ENCODE data around the gene SYNJ2.

SYNJ2 gene

DNA sequence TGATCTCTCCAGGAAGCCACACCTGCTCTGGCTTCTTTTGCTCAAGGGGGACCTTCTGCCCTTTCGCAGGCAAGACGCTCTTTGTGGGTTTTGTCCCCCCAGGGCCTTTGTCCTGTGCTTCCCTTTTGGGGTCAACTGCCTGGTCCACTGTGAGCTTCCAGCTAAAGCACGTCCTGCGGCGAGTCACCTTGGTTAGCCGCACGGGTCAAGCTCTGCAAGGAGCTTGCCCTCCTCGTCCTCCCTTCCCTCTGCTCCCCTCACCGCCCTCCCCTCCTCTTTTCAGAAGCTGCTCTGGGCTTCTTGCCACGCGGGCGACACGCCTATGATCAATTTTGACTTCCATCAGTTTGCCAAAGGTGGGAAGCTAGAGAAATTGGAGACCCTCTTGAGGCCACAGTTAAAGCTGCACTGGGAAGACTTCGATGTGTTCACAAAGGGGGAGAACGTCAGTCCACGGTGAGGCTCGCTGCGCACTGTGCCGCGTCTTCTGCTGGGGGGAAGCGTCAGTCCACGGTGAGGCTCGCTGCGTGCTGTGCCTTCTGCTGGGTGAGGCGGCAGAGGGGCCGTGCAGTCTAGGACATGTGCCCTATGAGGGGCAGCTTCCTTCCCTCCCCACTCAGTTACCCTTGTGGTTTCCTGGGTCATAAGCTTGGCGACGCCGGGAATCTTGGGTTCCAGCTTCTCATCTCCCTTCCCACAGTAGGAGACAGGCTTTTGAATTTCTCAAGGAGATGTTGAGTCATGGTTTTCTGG, 80.2 kb downstream of the SYNJ2 start:
- no peak for DNase-seq (ENCODE audit: low read depth, low spot score)
- Histone ChIP-seq H3K4me1 (ENCODE audit: insufficient read depth, insufficient read length) (peaks cover 2% of the 10 kb centered on the region), H3K36me3 (ENCODE audit: insufficient read depth, insufficient read length, low read length) (peaks cover 41% of the 10 kb centered on the region)

DNA sequence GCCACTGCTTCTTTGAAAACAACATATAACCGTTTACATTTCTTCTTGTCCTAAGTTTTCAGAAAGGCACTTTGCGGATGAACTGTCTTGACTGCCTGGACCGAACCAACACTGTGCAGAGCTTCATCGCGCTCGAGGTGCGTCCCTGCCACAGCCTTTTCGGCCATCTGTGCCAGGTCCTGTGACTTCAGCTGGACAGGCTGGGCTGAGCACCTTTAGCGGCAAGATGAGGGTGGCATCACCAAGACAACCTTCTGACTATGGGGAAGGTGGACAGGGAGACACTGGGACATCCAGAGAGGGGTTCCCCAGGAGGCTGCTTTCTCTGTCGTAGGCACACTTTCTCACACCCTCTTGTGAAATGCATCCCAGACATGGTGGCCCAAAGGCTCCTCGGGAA, 82.1 kb downstream of the SYNJ2 start:
- no peaks in the 10 kb centered on the region for H3K9me3 ChIP-seq (ENCODE audit: insufficient read depth, low read length)
- peaks cover 50% of the 10 kb centered on the region for H3K36me3 ChIP-seq (ENCODE audit: insufficient read depth, insufficient read length, low read length)
- no peak overlapping the region for H3K9ac ChIP-seq (ENCODE audit: insufficient read length, low read depth)
- no peaks in the 10 kb centered on the region for H3K27me3 ChIP-seq (ENCODE audit: insufficient read depth, insufficient read length)
- DNase-seq (ENCODE audit: low read depth, low spot score), result no peak
- no peak overlapping the region for H3K4me3 ChIP-seq (ENCODE audit: insufficient read length, low read depth)
- TF ChIP-seq SUZ12 (IDR thresholded peaks at IDR 0.05; ENCODE audit: extremely low read depth, insufficient read depth, insufficient read length) (no peak), YY1 (IDR thresholded peaks at IDR 0.05; ENCODE audit: insufficient read depth, insufficient read length) (no peak), ZNF274 (IDR thresholded peaks at IDR 0.05; ENCODE audit: low read depth, low read length) (no peak)
- H3K4me1 ChIP-seq (ENCODE audit: insufficient read depth, insufficient read length), result peaks cover 4% of the 10 kb centered on the region

More for the DNA sequence above, 80.2 kb downstream of the SYNJ2 start:
- no peak overlapping the region for H3K9ac ChIP-seq (ENCODE audit: insufficient read length, low read depth)
- no peak overlapping the region for H3K4me3 ChIP-seq (ENCODE audit: insufficient read length, low read depth)
- TF ChIP-seq SUZ12 (IDR thresholded peaks at IDR 0.05; ENCODE audit: extremely low read depth, insufficient read depth, insufficient read length) (no peak), YY1 (IDR thresholded peaks at IDR 0.05; ENCODE audit: insufficient read depth, insufficient read length) (no peak), ZNF274 (IDR thresholded peaks at IDR 0.05; ENCODE audit: low read depth, low read length) (no peak)
- H3K9me3 ChIP-seq (ENCODE audit: insufficient read depth, low read length), result no peaks in the 10 kb centered on the region
- no peaks in the 10 kb centered on the region for H3K27me3 ChIP-seq (ENCODE audit: insufficient read depth, insufficient read length)

DNA sequence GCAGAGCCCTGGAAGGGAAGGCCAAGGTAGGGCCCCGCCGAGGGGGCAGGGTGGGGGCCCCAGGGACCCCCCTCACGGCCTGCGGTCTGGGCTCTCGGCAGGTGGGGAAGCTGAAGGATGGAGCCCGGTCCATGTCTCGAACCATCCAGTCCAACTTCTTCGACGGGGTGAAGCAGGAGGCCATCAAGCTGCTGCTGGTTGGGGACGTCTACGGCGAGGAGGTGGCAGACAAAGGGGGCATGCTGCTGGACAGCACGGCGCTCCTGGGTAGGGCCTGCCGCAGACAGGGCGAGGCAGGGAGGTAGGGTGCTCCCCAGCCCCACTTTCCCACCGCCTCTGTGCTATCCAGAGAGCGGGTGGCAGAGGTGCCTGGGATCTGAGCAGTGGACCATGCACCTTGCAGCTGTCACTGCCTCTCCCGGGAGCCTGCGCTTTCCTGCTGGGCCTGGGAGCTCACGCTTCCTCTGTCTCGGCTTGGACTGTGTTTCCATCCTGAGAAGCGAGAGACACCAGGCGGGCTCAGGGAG, 83.1 kb downstream of the SYNJ2 start:
- Histone ChIP-seq H3K36me3 (ENCODE audit: insufficient read depth, insufficient read length, low read length) (peaks cover 46% of the 10 kb centered on the region), H3K9ac (ENCODE audit: insufficient read length, low read depth) (no peak overlapping the region), H3K27me3 (ENCODE audit: insufficient read depth, insufficient read length) (no peaks in the 10 kb centered on the region), H3K9me3 (ENCODE audit: insufficient read depth, low read length) (no peaks in the 10 kb centered on the region), H3K4me1 (ENCODE audit: insufficient read depth, insufficient read length) (peaks cover 4% of the 10 kb centered on the region), H3K4me3 (ENCODE audit: insufficient read length, low read depth) (no peak overlapping the region)
- DNase-seq (ENCODE audit: low read depth, low spot score), result no peak
- TF ChIP-seq SUZ12 (IDR thresholded peaks at IDR 0.05; ENCODE audit: extremely low read depth, insufficient read depth, insufficient read length) (no peak), YY1 (IDR thresholded peaks at IDR 0.05; ENCODE audit: insufficient read depth, insufficient read length) (no peak), ZNF274 (IDR thresholded peaks at IDR 0.05; ENCODE audit: low read depth, low read length) (no peak)

GRCh38 chr6:158066136-158066781, 84.6 kb downstream of the SYNJ2 start:
- TF ChIP-seq ZNF274 (IDR thresholded peaks at IDR 0.05; ENCODE audit: low read depth, low read length), result no peak
- no peak for DNase-seq (ENCODE audit: low read depth, low spot score)
- peaks cover 2% of the 10 kb centered on the region for H3K4me1 ChIP-seq (ENCODE audit: insufficient read depth, insufficient read length)
- H3K27me3 ChIP-seq (ENCODE audit: insufficient read depth, insufficient read length), result no peaks in the 10 kb centered on the region
- no peak overlapping the region for H3K9ac ChIP-seq (ENCODE audit: insufficient read length, low read depth)
- H3K36me3 ChIP-seq (ENCODE audit: insufficient read depth, insufficient read length, low read length), result peaks cover 56% of the 10 kb centered on the region
- H3K9me3 ChIP-seq (ENCODE audit: insufficient read depth, low read length), result no peaks in the 10 kb centered on the region
- no peak overlapping the region for H3K4me3 ChIP-seq (ENCODE audit: insufficient read length, low read depth)

GRCh38 chr6:158067436-158068015, 85.9 kb downstream of the SYNJ2 start:
- H3K36me3 ChIP-seq (ENCODE audit: insufficient read depth, insufficient read length, low read length), result peaks cover 57% of the 10 kb centered on the region
- H3K4me1 ChIP-seq (ENCODE audit: insufficient read depth, insufficient read length), result peaks cover 8% of the 10 kb centered on the region
- H3K9me3 ChIP-seq (ENCODE audit: insufficient read depth, low read length), result no peaks in the 10 kb centered on the region
- no peak for DNase-seq (ENCODE audit: low read depth, low spot score)
- H3K4me3 ChIP-seq (ENCODE audit: insufficient read length, low read depth), result no peak overlapping the region
- no peak overlapping the region for H3K9ac ChIP-seq (ENCODE audit: insufficient read length, low read depth)
- TF ChIP-seq YY1 (IDR thresholded peaks at IDR 0.05; ENCODE audit: insufficient read depth, insufficient read length) (no peak), SUZ12 (IDR thresholded peaks at IDR 0.05; ENCODE audit: extremely low read depth, insufficient read depth, insufficient read length) (no peak), ZNF274 (IDR thresholded peaks at IDR 0.05; ENCODE audit: low read depth, low read length) (no peak)
- no peaks in the 10 kb centered on the region for H3K27me3 ChIP-seq (ENCODE audit: insufficient read depth, insufficient read length)

DNA sequence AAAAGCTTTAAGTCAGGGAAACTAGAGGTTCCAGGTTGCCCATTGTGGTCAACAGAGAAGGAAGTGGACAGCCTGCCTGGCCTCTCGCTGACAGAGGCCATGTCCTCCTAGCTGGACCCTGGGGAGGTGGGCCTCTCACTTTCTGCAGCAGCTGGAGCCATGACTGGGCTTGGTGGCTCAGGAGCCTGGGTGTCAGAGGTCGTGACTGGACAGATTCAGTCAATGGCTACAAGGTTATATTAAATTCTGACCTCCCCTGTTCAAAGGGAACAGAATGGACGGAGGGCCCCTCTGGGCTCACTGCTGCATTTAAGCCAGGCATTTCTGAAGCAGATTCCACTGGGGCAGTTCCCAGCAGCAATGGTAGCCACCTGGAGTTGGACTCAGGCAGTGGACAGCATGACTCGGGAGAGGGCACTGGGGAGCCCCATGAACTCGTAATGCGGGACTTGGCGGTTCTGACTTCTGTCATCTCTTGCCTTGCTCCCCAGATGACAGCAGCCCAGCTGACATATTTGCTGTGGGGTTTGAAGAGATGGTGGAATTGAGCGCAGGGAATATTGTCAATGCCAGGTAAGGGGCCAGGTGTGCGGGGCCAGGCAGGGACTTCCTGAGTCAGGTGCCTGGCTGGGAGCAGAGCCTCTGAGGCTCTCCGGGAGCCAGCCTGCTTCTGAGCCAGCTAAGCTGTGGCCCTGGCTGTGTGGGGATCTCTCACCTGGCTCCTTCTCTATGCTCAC, 86.7 kb downstream of the SYNJ2 start:
- no peak overlapping the region for H3K4me3 ChIP-seq (ENCODE audit: insufficient read length, low read depth)
- H3K9ac ChIP-seq (ENCODE audit: insufficient read length, low read depth), result no peak overlapping the region
- peaks cover 57% of the 10 kb centered on the region for H3K36me3 ChIP-seq (ENCODE audit: insufficient read depth, insufficient read length, low read length)
- H3K4me1 ChIP-seq (ENCODE audit: insufficient read depth, insufficient read length), result peaks cover 8% of the 10 kb centered on the region
- DNase-seq (ENCODE audit: low read depth, low spot score), result no peak
- no peak for TF ChIP-seq ZNF274 (IDR thresholded peaks at IDR 0.05; ENCODE audit: low read depth, low read length)
- no peak for TF ChIP-seq YY1 (IDR thresholded peaks at IDR 0.05; ENCODE audit: insufficient read depth, insufficient read length)
- no peak for TF ChIP-seq SUZ12 (IDR thresholded peaks at IDR 0.05; ENCODE audit: extremely low read depth, insufficient read depth, insufficient read length)
- no peaks in the 10 kb centered on the region for H3K9me3 ChIP-seq (ENCODE audit: insufficient read depth, low read length)
- no peaks in the 10 kb centered on the region for H3K27me3 ChIP-seq (ENCODE audit: insufficient read depth, insufficient read length)

Measured in NT2/D1 (cell line).